AG04449 (cell line): ENCODE results near the gene BMPR1B.

ENCODE experiments used
- CTCF ChIA-PET: fragments of 350-600 bp; formaldehyde crosslinking; extraction: SDS; loops from one replicate; lab custom pipeline; 2021; ENCODE audit warnings: antibody characterized with exemption; lab: Yijun Ruan, JAX
- POLR2A ChIA-PET: fragments of 400-600, 350-600 bp; formaldehyde crosslinking; extraction: SDS; loops from one replicate; lab custom pipeline; 2020; ENCODE audit warnings: antibody characterized with exemption, inconsistent platforms; lab: Yijun Ruan, JAX
- DNase-seq: peaks from one replicate; pipeline ENCODE4 v3.0.0-alpha.2; 2010; ENCODE audit warnings: low read depth, low spot score
- H3K4me3 ChIP-seq: 2 replicates; pipeline ENCODE4 v1.5.1; 2011; ENCODE audit warnings: low read depth, mild to moderate bottlenecking, control low read depth, low read length
- TF ChIP-seq, protein P1 (sequence below): IDR thresholded peaks from one replicate; pipeline ENCODE4 v1.5.1; 2011; ENCODE audit warnings: mild to moderate bottlenecking, moderate library complexity, low read length, control low read depth, inconsistent platforms; ENCODE audit not compliant: insufficient read depth; ENCODE audit errors: missing control alignments

Gene BMPR1B

DNA sequence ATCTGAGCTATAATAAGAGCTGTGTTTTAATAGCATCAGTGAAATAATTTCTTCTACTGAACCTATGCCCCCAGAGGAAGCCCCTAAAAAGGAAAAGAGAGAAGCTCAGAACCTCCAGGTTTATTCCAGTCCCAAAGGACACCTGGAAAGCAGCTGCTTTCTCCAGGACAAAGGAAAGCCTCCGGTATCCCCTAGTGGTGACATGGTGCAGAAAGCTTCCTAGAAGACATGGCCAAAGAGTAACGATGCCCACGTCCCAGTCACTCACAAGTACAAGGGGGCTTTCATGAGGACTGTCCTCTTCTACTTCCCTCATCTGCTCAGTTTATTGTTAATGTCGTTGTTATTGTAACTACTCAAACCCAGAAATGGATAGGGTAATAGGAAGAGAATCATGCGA lies 447.1 kb downstream of the BMPR1B start:
- POLR2A ChIA-PET: no interaction called here
- no peak overlapping the region for H3K4me3 ChIP-seq
- TF ChIP-seq, protein P1, sequence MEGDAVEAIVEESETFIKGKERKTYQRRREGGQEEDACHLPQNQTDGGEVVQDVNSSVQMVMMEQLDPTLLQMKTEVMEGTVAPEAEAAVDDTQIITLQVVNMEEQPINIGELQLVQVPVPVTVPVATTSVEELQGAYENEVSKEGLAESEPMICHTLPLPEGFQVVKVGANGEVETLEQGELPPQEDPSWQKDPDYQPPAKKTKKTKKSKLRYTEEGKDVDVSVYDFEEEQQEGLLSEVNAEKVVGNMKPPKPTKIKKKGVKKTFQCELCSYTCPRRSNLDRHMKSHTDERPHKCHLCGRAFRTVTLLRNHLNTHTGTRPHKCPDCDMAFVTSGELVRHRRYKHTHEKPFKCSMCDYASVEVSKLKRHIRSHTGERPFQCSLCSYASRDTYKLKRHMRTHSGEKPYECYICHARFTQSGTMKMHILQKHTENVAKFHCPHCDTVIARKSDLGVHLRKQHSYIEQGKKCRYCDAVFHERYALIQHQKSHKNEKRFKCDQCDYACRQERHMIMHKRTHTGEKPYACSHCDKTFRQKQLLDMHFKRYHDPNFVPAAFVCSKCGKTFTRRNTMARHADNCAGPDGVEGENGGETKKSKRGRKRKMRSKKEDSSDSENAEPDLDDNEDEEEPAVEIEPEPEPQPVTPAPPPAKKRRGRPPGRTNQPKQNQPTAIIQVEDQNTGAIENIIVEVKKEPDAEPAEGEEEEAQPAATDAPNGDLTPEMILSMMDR: peak; percentile 1
- CTCF ChIA-PET: interaction anchor here (1.4 to 1.6 kb wide), 2 partner anchors 10 to 39 kb away, joined by 3 to 5 read pairs; no protein-coding TSS in a partner anchor
- no peak for DNase-seq
